Measurements from ENCODE around the gene RFXANK.

- TF ChIP-seq, protein P1, sequence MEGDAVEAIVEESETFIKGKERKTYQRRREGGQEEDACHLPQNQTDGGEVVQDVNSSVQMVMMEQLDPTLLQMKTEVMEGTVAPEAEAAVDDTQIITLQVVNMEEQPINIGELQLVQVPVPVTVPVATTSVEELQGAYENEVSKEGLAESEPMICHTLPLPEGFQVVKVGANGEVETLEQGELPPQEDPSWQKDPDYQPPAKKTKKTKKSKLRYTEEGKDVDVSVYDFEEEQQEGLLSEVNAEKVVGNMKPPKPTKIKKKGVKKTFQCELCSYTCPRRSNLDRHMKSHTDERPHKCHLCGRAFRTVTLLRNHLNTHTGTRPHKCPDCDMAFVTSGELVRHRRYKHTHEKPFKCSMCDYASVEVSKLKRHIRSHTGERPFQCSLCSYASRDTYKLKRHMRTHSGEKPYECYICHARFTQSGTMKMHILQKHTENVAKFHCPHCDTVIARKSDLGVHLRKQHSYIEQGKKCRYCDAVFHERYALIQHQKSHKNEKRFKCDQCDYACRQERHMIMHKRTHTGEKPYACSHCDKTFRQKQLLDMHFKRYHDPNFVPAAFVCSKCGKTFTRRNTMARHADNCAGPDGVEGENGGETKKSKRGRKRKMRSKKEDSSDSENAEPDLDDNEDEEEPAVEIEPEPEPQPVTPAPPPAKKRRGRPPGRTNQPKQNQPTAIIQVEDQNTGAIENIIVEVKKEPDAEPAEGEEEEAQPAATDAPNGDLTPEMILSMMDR (IDR thresholded peaks at IDR 0.05): no peak
- no peak for TF ChIP-seq POLR2A (IDR thresholded peaks at IDR 0.05)
These were observed 909 bp downstream of the RFXANK start for GRCh38 chr19:19192910-19193423.

All from vagina (tissue), 2 donors.